ENCODE data around the gene VWA8.

- no peak for TF ChIP-seq ZBTB7A (tag by site-specific recombination; IDR thresholded peaks at IDR 0.05; ENCODE audit: low read depth)
- no peak for TF ChIP-seq INSM2 (tag by site-specific recombination; IDR thresholded peaks at IDR 0.05)
These were observed 33.8 kb upstream of the VWA8 start for GRCh38 chr13:41994696-41995095.
